ENCODE results near the gene ACBD7. TPM values are rescaled to one million over a fixed set of nuclear protein-coding genes. Genes with fewer than 3 reads are reported as not detected.

ACBD7 gene
- total and polyA plus RNA-seq, 9 of the 15 experiments (the other 6 are each of a cell fraction or from before 2014, with no cell fraction given), result 0.21 to 3.2 (median 0.84) TPM

- TF ChIP-seq RFX1 (IDR thresholded peaks at IDR 0.05), result peak; percentile 98
- TF ChIP-seq ZNF282 (CRISPR knock-in tag; IDR thresholded peaks at IDR 0.05), result no peak
- TF ChIP-seq HDAC2 (IDR thresholded peaks at IDR 0.05), result peak; percentile 49; the same call in 1 of the 2 replicates
- TF ChIP-seq PCBP1 (IDR thresholded peaks at IDR 0.05; ENCODE audit: low read depth, low read length, poor library complexity, severe bottlenecking), result no peak
- no peak for TF ChIP-seq CHD4 (IDR thresholded peaks at IDR 0.05; ENCODE audit: insufficient read depth, insufficient replicate concordance, low read depth, low read length, poor library complexity, severe bottlenecking)
- TF ChIP-seq STAT5A (IDR thresholded peaks at IDR 0.05; ENCODE audit: borderline replicate concordance, low read length), result no peak
- no peak for TF ChIP-seq MED1 (CRISPR knock-in tag; IDR thresholded peaks at IDR 0.05; ENCODE audit: borderline replicate concordance)
- TF ChIP-seq ZZZ3 (IDR thresholded peaks at IDR 0.05), result no peak; the same call in 1 of the 2 replicates
- no peak for TF ChIP-seq KLF16 (IDR thresholded peaks at IDR 0.05)
- 0 out of 2 replicates have a peak, but pooled peaks have one; percentile 37 for TF ChIP-seq LCOR (CRISPR knock-in tag; IDR thresholded peaks at IDR 0.05)
- peak; percentile 96 for TF ChIP-seq EP400 (IDR thresholded peaks at IDR 0.05)
- TF ChIP-seq ELK1 (CRISPR knock-in tag; IDR thresholded peaks at IDR 0.05), result no peak
- no peak for TF ChIP-seq MIER1 (IDR thresholded peaks at IDR 0.05; ENCODE audit: low read depth)
- peak; percentile 94 for TF ChIP-seq CHD2 (IDR thresholded peaks at IDR 0.05; ENCODE audit: low read depth, low read length)
- no peak for TF ChIP-seq SMC3 (conservative IDR thresholded peaks at IDR 0.05; ENCODE audit: insufficient read depth, low read depth, low read length)
- TF ChIP-seq RAD51 (IDR thresholded peaks at IDR 0.05; ENCODE audit: borderline replicate concordance, low read depth), result no peak
- peak; percentile 34; the same call in 1 of the 2 replicates for TF ChIP-seq SAFB (IDR thresholded peaks at IDR 0.05; ENCODE audit: borderline replicate concordance, low read depth, low read length)
- TF ChIP-seq ZBTB33 (CRISPR knock-in tag; IDR thresholded peaks at IDR 0.05), result peak; percentile 56
- peak; percentile 96 for TF ChIP-seq POLR2G (IDR thresholded peaks at IDR 0.05; ENCODE audit: low read depth, low read length)
- peak; percentile 75 for TF ChIP-seq HNRNPLL (IDR thresholded peaks at IDR 0.05; ENCODE audit: low read depth, low read length, poor library complexity, severe bottlenecking)
- peak; percentile 83 for TF ChIP-seq FOXJ2 (tag; IDR thresholded peaks at IDR 0.05)
Measured at GRCh38 chr10:15097011-15097812, 8.6 kb upstream of the ACBD7 start, which contains the start of gene RPP38 (continued).
